HEK293 (cell line): ENCODE measurements around the gene ADM2.
A peak's percentile ranks its signal among the peaks of the same experiment; 100 is the strongest.
"Not testable (repeated sequence)": the region's sequence is repeated elsewhere in the genome, so short reads cannot be mapped to it uniquely, and the experiment has no call there.

ENCODE experiments used
- CTCF ChIA-PET: fragments of 350-600 bp; formaldehyde crosslinking; extraction: SDS; loops from one replicate; lab custom pipeline; 2021; ENCODE audit warnings: antibody characterized with exemption; lab: Yijun Ruan, JAX
- POLR2A ChIA-PET: fragments of 300-600 bp; formaldehyde crosslinking; extraction: SDS; loops from one replicate; lab custom pipeline; 2020; ENCODE audit warnings: antibody characterized with exemption, inconsistent platforms; lab: Yijun Ruan, JAX
- H3K27ac ChIP-seq: fragments of 200-500 bp; sonication (Bioruptor generic); 2 replicates; pipeline ENCODE4 v1.5.1; 2014; ENCODE audit warnings: low read depth, low read length, control low read depth, inconsistent platforms; ENCODE audit errors: extremely low read depth
- H3K36me3 ChIP-seq, 2 experiments: fragments of 200-500 bp in 1 of 2; sonication (Bioruptor generic) in 1 of 2; 1 replicate in 1 of 2; 2 replicates in 1 of 2; pipeline ENCODE4 v1.5.1; 2014 to 2017; ENCODE audit warnings: inconsistent platforms in 2 of 2, low read length in 2 of 2; ENCODE audit not compliant: control insufficient read depth in 2 of 2, insufficient read depth in 1 of 2
- H3K4me1 ChIP-seq: fragments of 200-500 bp; sonication (Bioruptor generic); 2 replicates; pipeline ENCODE4 v1.5.1; 2014; ENCODE audit warnings: mild to moderate bottlenecking, low read length, inconsistent platforms; ENCODE audit not compliant: control insufficient read depth, insufficient read depth
- H3K4me3 ChIP-seq: 2 replicates; pipeline ENCODE4 v1.5.1; 2011; ENCODE audit warnings: low read depth, mild to moderate bottlenecking, control low read depth, low read length, moderate library complexity
- H3K9me3 ChIP-seq: fragments of 200-500 bp; sonication (Bioruptor generic); 2 replicates; pipeline ENCODE4 v1.5.1; 2014; ENCODE audit warnings: low read depth, low read length, inconsistent platforms; ENCODE audit not compliant: control insufficient read depth, insufficient read depth
- BCL11A ChIP-seq: fragments of 450-650 bp; formaldehyde crosslinking; IDR thresholded peaks from 2 replicates; pipeline ENCODE4 v1.5.1; 2016; ENCODE audit warnings: low read depth, missing biosample characterization, missing genetic modification characterization
- HIC1 ChIP-seq: fragments of 450-650 bp; formaldehyde crosslinking; IDR thresholded peaks from 2 replicates; pipeline ENCODE4 v1.5.1; 2016; ENCODE audit warnings: missing biosample characterization, missing genetic modification characterization
- KLF1 ChIP-seq: fragments of 450-650 bp; formaldehyde crosslinking; IDR thresholded peaks from 2 replicates; pipeline ENCODE4 v1.5.1; 2016; ENCODE audit warnings: missing biosample characterization, missing genetic modification characterization
- MYNN ChIP-seq: fragments of 450-650 bp; formaldehyde crosslinking; IDR thresholded peaks from 2 replicates; pipeline ENCODE4 v1.5.1; 2016; ENCODE audit warnings: missing biosample characterization, missing genetic modification characterization, borderline replicate concordance
- MZF1 ChIP-seq: fragments of 450-650 bp; formaldehyde crosslinking; IDR thresholded peaks from 2 replicates; pipeline ENCODE4 v1.5.1; 2017; ENCODE audit warnings: missing biosample characterization, missing genetic modification characterization, borderline replicate concordance
- YY1 ChIP-seq: fragments of 450-650 bp; formaldehyde crosslinking; IDR thresholded peaks from 2 replicates; pipeline ENCODE4 v1.5.1; 2018; ENCODE audit warnings: missing biosample characterization, missing genetic modification characterization
- ZBTB49 ChIP-seq: fragments of 450-650 bp; formaldehyde crosslinking; IDR thresholded peaks from 2 replicates; pipeline ENCODE4 v1.5.1; 2016; ENCODE audit warnings: missing biosample characterization, missing genetic modification characterization, low read depth
- ZNF335 ChIP-seq: fragments of 450-650 bp; formaldehyde crosslinking; conservative IDR thresholded peaks from 2 replicates; pipeline ENCODE4 v1.5.1; 2016; ENCODE audit warnings: missing biosample characterization, missing genetic modification characterization
- ZNF529 ChIP-seq: fragments of 450-650 bp; formaldehyde crosslinking; IDR thresholded peaks from 2 replicates; pipeline ENCODE4 v1.5.1; 2017; ENCODE audit warnings: missing genetic modification characterization, missing biosample characterization; ENCODE audit not compliant: insufficient replicate concordance
- ZNF561 ChIP-seq: fragments of 450-650 bp; IDR thresholded peaks from 2 replicates; pipeline ENCODE4 v1.5.1; 2018; ENCODE audit warnings: missing biosample characterization, missing genetic modification characterization, borderline replicate concordance
- ZNF747 ChIP-seq: fragments of 450-650 bp; formaldehyde crosslinking; IDR thresholded peaks from 2 replicates; pipeline ENCODE4 v1.5.1; 2016; ENCODE audit warnings: missing biosample characterization, missing genetic modification characterization
- ZNF768 ChIP-seq: fragments of 450-650 bp; formaldehyde crosslinking; IDR thresholded peaks from 2 replicates; pipeline ENCODE4 v1.5.1; 2018; ENCODE audit warnings: missing biosample characterization, mild to moderate bottlenecking, missing genetic modification characterization

The ADM2 gene

GRCh38 chr22:50481440-50482106 lies at the start of gene ADM2:
ADM2 (plus strand) TSS chr22:50481543; CDS start chr22:50481848, 305 bp downstream.
- CTCF ChIA-PET: interaction anchor here (1.2 kb wide), 1 partner anchor 16 kb away, joined by 5 read pairs; no protein-coding TSS in a partner anchor
- H3K4me3 ChIP-seq: no peak within 1 kb of the TSS
- no peak for TF ChIP-seq ZNF747 (tag by site-specific recombination)
- TF ChIP-seq ZNF561 (tag by site-specific recombination): no peak
- TF ChIP-seq MYNN (tag by site-specific recombination): no peak
- peak; percentile 37 for TF ChIP-seq KLF1 (tag by site-specific recombination)
- TF ChIP-seq, all 188 proteins: peak for 1
- POLR2A ChIA-PET: no interaction called here
- Histone ChIP-seq H3K27ac (peak within 1 kb of the TSS; percentile 49; the same call in 1 of the 2 replicates), H3K9me3 (no peaks in the 10 kb centered on the region), H3K4me1 (no peaks in the 10 kb centered on the region), H3K36me3 (no peaks in the 10 kb centered on the region)

- POLR2A ChIA-PET: no interaction called here
- TF ChIP-seq ZBTB49: no peak
- no peak for TF ChIP-seq ZNF529 (tag by site-specific recombination)
- TF ChIP-seq YY1: no peak
- TF ChIP-seq, all 188 proteins: peak for 0
- Histone ChIP-seq H3K4me1 (no peaks in the 10 kb centered on the region), H3K9me3 (no peaks in the 10 kb centered on the region), H3K27ac (no peak overlapping the region), H3K36me3 (peaks cover 35 to 82% of the 10 kb centered on the region in 2 experiments), H3K4me3 (no peak overlapping the region)
- CTCF ChIA-PET: interaction anchor here (0.6 kb wide), 1 partner anchor 14 kb away, joined by 3 read pairs; no protein-coding TSS in a partner anchor
Observed at GRCh38 chr22:50432131-50432876, 49.0 kb upstream of the ADM2 start.

GRCh38 chr22:50432877-50433510 lies 48.3 kb upstream of the ADM2 start:
- CTCF ChIA-PET: interaction anchor here (0.6 kb wide), 1 partner anchor 15 kb away, joined by 3 read pairs; no protein-coding TSS in a partner anchor
- H3K4me3 ChIP-seq, H3K27ac ChIP-seq, H3K4me1 ChIP-seq, POLR2A ChIA-PET, H3K9me3 ChIP-seq: not testable (repeated sequence)
- peaks cover 29 to 82% of the 10 kb centered on the region in 2 experiments for H3K36me3 ChIP-seq

- Histone ChIP-seq H3K27ac (no peak overlapping the region), H3K9me3 (no peaks in the 10 kb centered on the region), H3K4me1 (no peaks in the 10 kb centered on the region), H3K4me3 (no peak overlapping the region), H3K36me3 (peaks cover 14 to 82% of the 10 kb centered on the region in 2 experiments)
- TF ChIP-seq ZNF335 (no peak), ZNF768 (tag by site-specific recombination) (no peak), MZF1 (tag by site-specific recombination) (no peak), HIC1 (tag by site-specific recombination) (peak; percentile 58), BCL11A (tag by site-specific recombination) (no peak)
- ChIA-PET POLR2A (no interaction called here), CTCF (no interaction called here)
Observed at GRCh38 chr22:50434849-50435248, 46.5 kb upstream of the ADM2 start.
